Stimulated activated naive B cell treated with anti-CD40 and anti-IgM and Interleukin-4, amounts not matched to agents 10 μg/mL and 1 μg/mL and 100 μg/mL, for 72 hours (primary cell): Measurements from ENCODE around the gene ANKRD33B.
"Not testable (repeated sequence)": the region's sequence is repeated elsewhere in the genome, so short reads cannot be mapped to it uniquely, and the experiment has no call there.

Experiments
- ATAC-seq, 2 donors: fragments of 150-1000 bp; cut with Tn5 transposase; replicated peaks; 2 replicates each; pipeline ENCODE4 v1.10.0; 2021; ENCODE audit warnings: moderate library complexity in 1 of 2
- DNase-seq: peaks from one replicate; pipeline ENCODE4 v3.0.0; 2021
- H3K27ac Mint-ChIP-seq: one replicate; pipeline ENCODE4 v1.8.0; 2022; ENCODE audit warnings: mild to moderate bottlenecking, mixed read lengths
- H3K27me3 Mint-ChIP-seq, 2 donors: one replicate each; pipeline ENCODE4 v1.8.0; 2022; ENCODE audit warnings: mixed read lengths in 2 of 2
- H3K36me3 Mint-ChIP-seq, 2 donors: one replicate each; pipeline ENCODE4 v1.8.0; 2022; ENCODE audit warnings: mixed read lengths in 2 of 2, mild to moderate bottlenecking in 1 of 2
- H3K4me1 Mint-ChIP-seq, 2 donors: one replicate each; pipeline ENCODE4 v1.8.0; 2022; ENCODE audit warnings: mixed read lengths in 2 of 2, mild to moderate bottlenecking in 1 of 2
- H3K4me3 Mint-ChIP-seq, 2 donors: one replicate each; pipeline ENCODE4 v1.8.0; 2022; ENCODE audit warnings: mild to moderate bottlenecking in 2 of 2, mixed read lengths in 2 of 2, moderate library complexity in 1 of 2
- H3K9me3 Mint-ChIP-seq, 2 donors: one replicate each; pipeline ENCODE4 v1.8.0; 2022; ENCODE audit warnings: mixed read lengths in 2 of 2, mild to moderate bottlenecking in 1 of 2

The ANKRD33B gene

GRCh38 chr5:10624679-10625078 lies 60.8 kb downstream of the ANKRD33B start:
- peaks cover 2 to 5% of the 10 kb centered on the region in 2 donors for H3K9me3 Mint-ChIP-seq
- peaks cover 68 to 91% of the 10 kb centered on the region in 2 donors for H3K4me1 Mint-ChIP-seq
- no peak for DNase-seq
- H3K27ac Mint-ChIP-seq, result peak overlapping the region; percentile 87
- H3K4me3 Mint-ChIP-seq, result no peak overlapping the region
- ATAC-seq, result no peak
- H3K27me3 Mint-ChIP-seq, result no peaks in the 10 kb centered on the region
- peaks cover 69 to 86% of the 10 kb centered on the region in 2 donors for H3K36me3 Mint-ChIP-seq

- Mint-ChIP-seq H3K36me3 (peaks cover 70 to 84% of the 10 kb centered on the region in 2 donors), H3K4me3 (peak overlapping the region; percentile 54 to 61), H3K27ac (peak overlapping the region; percentile 99), H3K27me3 (no peaks in the 10 kb centered on the region), H3K9me3 (peaks cover 3 to 7% of the 10 kb centered on the region in 2 donors), H3K4me1 (peaks cover 69 to 91% of the 10 kb centered on the region in 2 donors)
- no peak for ATAC-seq
- DNase-seq, result no peak
Observed at GRCh38 chr5:10625700-10626472, 62.0 kb downstream of the ANKRD33B start.

DNA sequence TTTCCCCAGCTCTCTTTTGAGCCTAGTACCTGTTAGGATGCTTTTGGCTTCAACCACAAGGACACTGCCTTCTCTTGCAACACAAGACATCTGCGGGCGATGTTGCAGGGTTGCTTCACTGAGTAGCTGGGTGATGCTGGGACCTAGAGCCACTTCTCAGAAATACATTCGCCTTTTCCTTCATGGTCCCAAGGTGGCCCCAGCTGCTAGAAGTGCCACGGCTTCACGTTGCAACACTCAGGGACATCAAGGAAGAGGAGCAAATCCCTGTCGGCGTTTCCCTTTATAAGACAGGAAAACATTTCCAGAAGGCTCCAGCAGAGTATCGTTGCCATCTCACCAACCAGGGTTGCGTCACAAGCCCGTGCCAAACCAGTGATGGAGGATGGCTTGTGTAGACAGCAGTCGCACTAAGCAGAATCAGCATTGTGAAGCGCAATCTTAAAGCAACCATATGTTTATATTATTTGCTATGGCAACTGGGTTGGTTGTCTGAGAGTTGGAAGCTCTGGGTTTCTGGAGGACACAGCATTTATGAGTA lies 62.7 kb downstream of the ANKRD33B start:
- no peak for DNase-seq
- Mint-ChIP-seq H3K36me3 (peaks cover 70 to 84% of the 10 kb centered on the region in 2 donors), H3K27ac (peak overlapping the region; percentile 99), H3K9me3 (peaks cover 3 to 7% of the 10 kb centered on the region in 2 donors), H3K4me3 (peak overlapping the region; percentile 34 to 72), H3K4me1 (peaks cover 72 to 91% of the 10 kb centered on the region in 2 donors), H3K27me3 (no peaks in the 10 kb centered on the region)
- peak in 1 of 2 donors; percentile 10 for ATAC-seq

DNA sequence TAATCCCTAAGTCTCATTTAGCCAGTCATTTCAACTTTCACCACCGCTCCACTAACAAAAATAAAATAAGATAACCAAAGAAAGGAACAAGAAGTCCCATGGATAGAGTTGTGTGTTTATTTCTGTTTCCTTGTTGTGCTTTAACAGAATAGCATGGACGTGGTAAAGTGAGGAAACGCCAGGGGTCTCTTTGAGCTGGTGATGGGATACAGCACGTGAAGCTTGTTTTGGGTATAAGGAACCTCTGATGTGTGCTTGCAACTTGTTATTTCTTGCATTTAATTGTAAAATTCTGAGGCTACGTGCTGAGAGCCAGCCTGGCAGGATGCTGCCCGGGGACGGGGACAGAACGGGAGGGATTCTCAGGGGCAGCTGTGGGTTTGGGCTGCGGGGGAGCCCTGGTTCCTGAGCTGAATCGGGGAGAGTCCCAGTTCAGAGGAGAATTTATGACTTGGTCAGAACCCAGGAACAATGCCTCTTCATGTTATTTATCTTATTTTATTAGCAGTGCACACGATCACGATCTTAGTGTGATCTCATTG lies 63.4 kb downstream of the ANKRD33B start:
- DNase-seq (no peak), ATAC-seq (peak; percentile 13 to 22)
- Mint-ChIP-seq H3K36me3 (peaks cover 69 to 84% of the 10 kb centered on the region in 2 donors), H3K27ac (peak overlapping the region; percentile 99), H3K27me3 (no peaks in the 10 kb centered on the region), H3K4me3 (peak overlapping the region; percentile 67 to 72), H3K4me1 (peaks cover 73 to 91% of the 10 kb centered on the region in 2 donors), H3K9me3 (peaks cover 3 to 7% of the 10 kb centered on the region in 2 donors)

DNA sequence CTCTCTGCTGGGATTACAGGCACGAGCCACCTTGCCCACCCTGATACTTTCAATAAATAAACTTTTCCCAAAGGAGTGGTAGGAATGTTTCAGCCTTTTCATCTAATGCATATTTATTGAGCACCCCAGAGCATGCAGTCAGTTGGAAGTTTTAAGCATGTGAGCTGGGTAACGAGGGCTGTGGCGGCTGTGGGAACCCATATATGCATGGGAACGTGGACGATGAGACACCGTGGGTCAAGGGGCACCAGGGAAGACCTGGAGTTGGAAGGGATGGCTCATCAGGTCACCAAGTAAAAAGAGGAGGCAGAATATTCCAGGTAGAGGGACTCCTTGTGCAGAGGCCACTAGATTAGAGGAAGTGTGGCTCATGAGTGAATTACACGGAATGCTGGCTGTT lies 64.7 kb downstream of the ANKRD33B start:
- peaks cover 3 to 7% of the 10 kb centered on the region in 2 donors for H3K9me3 Mint-ChIP-seq
- peaks cover 77 to 93% of the 10 kb centered on the region in 2 donors for H3K4me1 Mint-ChIP-seq
- no peaks in the 10 kb centered on the region for H3K27me3 Mint-ChIP-seq
- DNase-seq (no peak), ATAC-seq (no peak)
- peak overlapping the region; percentile 99 for H3K27ac Mint-ChIP-seq
- H3K36me3 Mint-ChIP-seq, result peaks cover 63 to 83% of the 10 kb centered on the region in 2 donors
- H3K4me3 Mint-ChIP-seq, result peak overlapping the region; percentile 46 to 55

- Mint-ChIP-seq H3K36me3 (peaks cover 67 to 82% of the 10 kb centered on the region in 2 donors), H3K27ac (peak overlapping the region; percentile 99), H3K27me3 (no peaks in the 10 kb centered on the region), H3K9me3 (peaks cover 3 to 7% of the 10 kb centered on the region in 2 donors), H3K4me3 (peak overlapping the region; percentile 46 to 55), H3K4me1 (peaks cover 82 to 96% of the 10 kb centered on the region in 2 donors)
- DNase-seq (no peak), ATAC-seq (no peak)
Observed at GRCh38 chr5:10629682-10630081, 65.8 kb downstream of the ANKRD33B start.

- Mint-ChIP-seq H3K36me3 (peaks cover 65 to 81% of the 10 kb centered on the region in 2 donors), H3K4me3 (peak overlapping the region in 1 of 2 donors; percentile 79), H3K27ac (peak overlapping the region; percentile 99)
Observed at GRCh38 chr5:10630126-10630525, 66.3 kb downstream of the ANKRD33B start.

GRCh38 chr5:10630744-10631143 lies 66.9 kb downstream of the ANKRD33B start:
- H3K27me3 Mint-ChIP-seq, DNase-seq, H3K9me3 Mint-ChIP-seq: not testable (repeated sequence)
- Mint-ChIP-seq H3K4me1 (peaks cover 83 to 96% of the 10 kb centered on the region in 2 donors), H3K27ac (peak overlapping the region; percentile 99), H3K36me3 (peaks cover 62 to 81% of the 10 kb centered on the region in 2 donors), H3K4me3 (peak overlapping the region; percentile 71 to 79)
- peak; percentile 10 to 11 for ATAC-seq

More at GRCh38 chr5:10630126-10630525, 66.3 kb downstream of the ANKRD33B start:
- peaks cover 83 to 96% of the 10 kb centered on the region in 2 donors for H3K4me1 Mint-ChIP-seq
- DNase-seq (no peak), ATAC-seq (no peak)
- no peaks in the 10 kb centered on the region for H3K27me3 Mint-ChIP-seq
- peaks cover 3 to 7% of the 10 kb centered on the region in 2 donors for H3K9me3 Mint-ChIP-seq

DNA sequence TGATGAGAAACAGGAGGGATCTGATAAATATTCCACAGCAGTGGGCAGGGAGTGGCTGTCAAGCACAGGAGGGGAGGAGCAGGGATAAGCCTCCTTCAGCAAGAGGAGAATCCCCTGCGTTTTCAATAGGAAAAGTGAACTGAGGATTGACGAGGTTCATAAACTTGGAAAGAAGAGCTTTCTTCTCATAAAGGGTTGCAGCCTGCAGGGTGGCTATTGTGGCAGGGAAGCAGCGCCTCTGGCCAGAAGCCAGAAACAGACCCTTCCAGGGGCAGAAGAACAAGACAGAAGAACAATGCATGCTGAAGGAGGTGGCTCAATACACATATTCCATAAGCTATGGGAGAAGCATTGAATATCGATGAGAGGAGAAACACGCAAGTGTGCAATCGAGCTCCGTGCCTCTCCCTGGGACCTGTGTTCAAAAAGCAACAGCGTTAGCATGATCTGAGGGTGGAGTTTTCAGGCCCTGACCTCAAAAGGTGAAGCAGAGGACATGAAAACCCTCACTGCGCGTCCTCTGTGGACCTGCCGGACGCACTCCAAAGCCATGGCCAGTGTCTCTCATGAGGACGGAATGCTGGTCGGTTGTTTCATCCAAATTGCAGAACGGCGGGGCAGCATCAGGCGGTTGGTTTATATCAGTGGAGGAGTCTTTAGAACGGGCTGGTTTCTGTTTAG lies 67.6 kb downstream of the ANKRD33B start:
- no peaks in the 10 kb centered on the region for H3K27me3 Mint-ChIP-seq
- H3K4me3 Mint-ChIP-seq, result peak overlapping the region; percentile 71 to 79
- DNase-seq, result no peak
- peaks cover 82 to 96% of the 10 kb centered on the region in 2 donors for H3K4me1 Mint-ChIP-seq
- H3K27ac Mint-ChIP-seq, result peak overlapping the region; percentile 99
- peaks cover 3 to 7% of the 10 kb centered on the region in 2 donors for H3K9me3 Mint-ChIP-seq
- peaks cover 65 to 84% of the 10 kb centered on the region in 2 donors for H3K36me3 Mint-ChIP-seq
- ATAC-seq, result peak in 1 of 2 donors; percentile 6

DNA sequence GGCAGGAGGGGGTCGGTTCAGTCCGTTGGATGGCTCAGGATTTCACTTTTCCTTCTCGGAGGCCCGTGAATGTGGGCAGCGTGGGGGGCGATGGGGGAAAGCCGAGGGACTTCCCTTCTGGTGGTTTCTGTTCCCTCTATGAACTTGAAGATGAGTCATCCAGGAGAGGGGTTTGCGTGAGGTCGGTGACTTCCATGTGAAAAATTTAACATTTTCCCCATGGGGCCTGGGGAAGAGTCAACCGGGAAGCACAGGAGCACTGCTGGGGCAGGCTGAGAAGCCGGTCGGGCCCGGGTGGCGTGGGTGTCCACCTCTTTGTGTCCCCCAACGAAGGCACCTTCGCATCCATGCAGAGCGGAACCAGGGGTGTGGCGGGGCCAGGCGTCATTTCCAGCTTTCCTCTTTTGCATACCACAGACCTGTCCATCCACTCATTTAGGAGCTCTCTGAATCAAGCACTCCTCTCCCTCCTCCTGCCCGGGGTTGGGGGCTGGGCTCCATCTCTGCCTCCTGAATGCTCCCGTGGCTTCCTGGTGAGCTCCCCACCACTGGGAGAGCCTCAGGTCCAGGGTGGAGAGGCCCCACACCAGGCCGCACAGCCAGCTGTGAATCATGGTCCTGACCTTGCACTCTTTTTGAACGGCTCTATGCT lies 68.4 kb downstream of the ANKRD33B start:
- H3K27me3 Mint-ChIP-seq, result no peaks in the 10 kb centered on the region
- ATAC-seq, result peak; percentile 49 to 57
- H3K4me3 Mint-ChIP-seq, result peak overlapping the region; percentile 71 to 79
- H3K36me3 Mint-ChIP-seq, result peaks cover 63 to 86% of the 10 kb centered on the region in 2 donors
- peak; percentile 86 for DNase-seq
- peaks cover 3 to 7% of the 10 kb centered on the region in 2 donors for H3K9me3 Mint-ChIP-seq
- peaks cover 81 to 96% of the 10 kb centered on the region in 2 donors for H3K4me1 Mint-ChIP-seq
- H3K27ac Mint-ChIP-seq, result peak overlapping the region; percentile 99

- H3K36me3 Mint-ChIP-seq, result peaks cover 70 to 87% of the 10 kb centered on the region in 2 donors
- peak overlapping the region; percentile 69 to 72 for H3K4me3 Mint-ChIP-seq
- peaks cover 80 to 94% of the 10 kb centered on the region in 2 donors for H3K4me1 Mint-ChIP-seq
- H3K9me3 Mint-ChIP-seq, result peaks cover 6 to 8% of the 10 kb centered on the region in 2 donors
- ATAC-seq (no peak), DNase-seq (no peak)
- H3K27ac Mint-ChIP-seq, result peak overlapping the region; percentile 99
- H3K27me3 Mint-ChIP-seq, result no peaks in the 10 kb centered on the region
Observed at GRCh38 chr5:10633271-10634049, 69.6 kb downstream of the ANKRD33B start.

GRCh38 chr5:10634050-10634449 lies 70.2 kb downstream of the ANKRD33B start:
- peaks cover 76 to 92% of the 10 kb centered on the region in 2 donors for H3K4me1 Mint-ChIP-seq
- peak overlapping the region; percentile 99 for H3K27ac Mint-ChIP-seq
- DNase-seq, result no peak
- H3K4me3 Mint-ChIP-seq, result peak overlapping the region; percentile 69 to 72
- peaks cover 7 to 12% of the 10 kb centered on the region in 2 donors for H3K9me3 Mint-ChIP-seq
- no peaks in the 10 kb centered on the region for H3K27me3 Mint-ChIP-seq
- no peak for ATAC-seq
- peaks cover 67 to 84% of the 10 kb centered on the region in 2 donors for H3K36me3 Mint-ChIP-seq

- Mint-ChIP-seq H3K4me3 (peak overlapping the region in 1 of 2 donors; percentile 48), H3K27ac (peak overlapping the region; percentile 99), H3K36me3 (peaks cover 62 to 79% of the 10 kb centered on the region in 2 donors), H3K4me1 (peaks cover 71 to 87% of the 10 kb centered on the region in 2 donors), H3K9me3 (peaks cover 7 to 8% of the 10 kb centered on the region in 2 donors), H3K27me3 (no peaks in the 10 kb centered on the region)
- ATAC-seq (no peak), DNase-seq (no peak)
Observed at GRCh38 chr5:10634562-10634961, 70.7 kb downstream of the ANKRD33B start.
